Inflammatory macrophage treated with lipopolysaccharide for 4 hours (primary cell): ENCODE data around the gene GALNT13.
A peak's percentile ranks its signal among the peaks of the same experiment; 100 is the strongest.

Experiments
- DNase-seq: peaks from one replicate; pipeline ENCODE4 v3.0.0-alpha.2; 2020

GALNT13 gene

GRCh38 chr2:154132827-154133226, 261.1 kb downstream of the GALNT13 start:
- no peak for DNase-seq

GRCh38 chr2:154133823-154134222, 262.1 kb downstream of the GALNT13 start:
- peak; percentile 1 for DNase-seq

- no peak for DNase-seq
Observed at GRCh38 chr2:154140249-154141025, 268.7 kb downstream of the GALNT13 start.

GRCh38 chr2:154142480-154142879, 270.8 kb downstream of the GALNT13 start:
- DNase-seq: no peak

GRCh38 chr2:154143105-154143504, 271.4 kb downstream of the GALNT13 start:
- DNase-seq: no peak

GRCh38 chr2:154158101-154158500, 286.4 kb downstream of the GALNT13 start:
- DNase-seq: peak; percentile 34

- no peak for DNase-seq
Observed at GRCh38 chr2:154161286-154161685, 289.6 kb downstream of the GALNT13 start.

- no peak for DNase-seq
Observed at GRCh38 chr2:154170400-154170799, 298.7 kb downstream of the GALNT13 start.

- no peak for DNase-seq
Observed at GRCh38 chr2:154173164-154173563, 301.4 kb downstream of the GALNT13 start.

GRCh38 chr2:154173919-154174318, 302.2 kb downstream of the GALNT13 start:
- no peak for DNase-seq

- DNase-seq: no peak
Observed at GRCh38 chr2:154182008-154182407, 310.3 kb downstream of the GALNT13 start.

- no peak for DNase-seq
Observed at GRCh38 chr2:154187948-154188347, 316.2 kb downstream of the GALNT13 start.

GRCh38 chr2:154189953-154190352, 318.2 kb downstream of the GALNT13 start:
- DNase-seq: no peak

GRCh38 chr2:154193246-154193645, 321.5 kb downstream of the GALNT13 start:
- DNase-seq: no peak

GRCh38 chr2:154194909-154195643, 323.4 kb downstream of the GALNT13 start:
- no peak for DNase-seq

- DNase-seq: no peak
Observed at GRCh38 chr2:154195644-154196195, 324.0 kb downstream of the GALNT13 start.

GRCh38 chr2:154198866-154199265, 327.1 kb downstream of the GALNT13 start:
- DNase-seq: no peak

- no peak for DNase-seq
Observed at GRCh38 chr2:154203206-154203605, 331.5 kb downstream of the GALNT13 start.

- DNase-seq: no peak
Observed at GRCh38 chr2:154203902-154204301, 332.2 kb downstream of the GALNT13 start.

- DNase-seq: no peak
Observed at GRCh38 chr2:154207288-154208047, 335.7 kb downstream of the GALNT13 start.

GRCh38 chr2:154223726-154224125, 352.0 kb downstream of the GALNT13 start:
- no peak for DNase-seq

GRCh38 chr2:154226931-154227330, 355.2 kb downstream of the GALNT13 start:
- no peak for DNase-seq
